Measurements from ENCODE around the gene MAPKAP1. TPM values are rescaled to one million over a fixed set of nuclear protein-coding genes. Genes with fewer than 3 reads are reported as not detected.

Gene MAPKAP1
- total and polyA plus RNA-seq, 9 of the 15 experiments (the other 6 are each of a cell fraction or from before 2014, with no cell fraction given) = 2.6 to 82.1 (median 61.1) TPM

- H3K9me1 ChIP-seq (ENCODE audit: control insufficient read depth, insufficient read depth, low read length) = no peaks in the 10 kb centered on the region
- no peak for DNase-seq (ENCODE audit: extremely low read depth in 1 of 4, low spot score in 3 of 4)
- no peak overlapping the region for H3K4me2 ChIP-seq (ENCODE audit: insufficient read depth, low read length)
- ATAC-seq = no peak
- TF ChIP-seq PPARD (CRISPR knock-in tag; IDR thresholded peaks at IDR 0.05) (no peak), ZNF121 (CRISPR knock-in tag; conservative IDR thresholded peaks at IDR 0.05) (peak; percentile 58; the same call in 1 of the 2 replicates)
- CTCF ChIA-PET (ENCODE audit: low intra/inter-chr PET ratio) = no interaction called here
- in situ Hi-C loops (cut with MboI) (loop anchor here (5.0 kb wide), 1 partner anchor 819 kb away; no protein-coding TSS in a partner anchor), intact Hi-C loops (cut with micrococcal nuclease) (no loop called here)
- no peaks in the 10 kb centered on the region for H3K36me3 ChIP-seq (ENCODE audit: control insufficient read depth, insufficient read depth, low read length)
- H3K9ac ChIP-seq (ENCODE audit: insufficient read depth in 1 of 2, low read depth in 2 of 2, low read length in 2 of 2) = no peak overlapping the region
- H3K27me3 ChIP-seq (ENCODE audit: control insufficient read depth in 2 of 2, insufficient read depth in 2 of 2, low read length in 2 of 2) = no peaks in the 10 kb centered on the region; a peak in 1 of 5 replicates
- peaks cover 4% of the 10 kb centered on the region; the same call in 1 of the 2 replicates for H3K9me3 ChIP-seq (replicated peaks; ENCODE audit: control insufficient read depth, insufficient read depth, low read depth, low read length)
- POLR2A ChIA-PET = interaction anchor here (1.1 kb wide), 1 partner anchor 10 kb away, joined by 5 read pairs; no protein-coding TSS in a partner anchor
- no peak overlapping the region for H3K27ac ChIP-seq (ENCODE audit: extremely low read depth, low read depth, low read length)
- H3K79me2 ChIP-seq (ENCODE audit: control insufficient read depth, insufficient read depth, low read length) = no peaks in the 10 kb centered on the region; the same call in 2 of the 3 replicates
- peaks cover 6 to 37% of the 10 kb centered on the region in 2 experiments; a peak in 4 of 5 replicates for H3K4me1 ChIP-seq (replicated peaks in 1 of 2; ENCODE audit: control insufficient read depth in 2 of 2, insufficient read depth in 2 of 2, low read length in 2 of 2)
- BruUV-seq (replicated peaks) = no TSS peak
- no peak overlapping the region for H3K4me3 ChIP-seq
- WGBS (ENCODE audit: insufficient coverage, low coverage, missing lambda C conversion rate) = 38% methylated on average over 8 of the region's 8 CpGs
- FAIRE-seq = no peak
- H2AFZ ChIP-seq (ENCODE audit: low read depth, low read length) = no peak overlapping the region
- no peaks in the 10 kb centered on the region for H4K20me1 ChIP-seq (replicated peaks; ENCODE audit: control insufficient read depth, insufficient read depth, low read length)
Observed at GRCh38 chr9:125413579-125413978, 293.4 kb downstream of the MAPKAP1 start.

- no peak overlapping the region for H3K27ac ChIP-seq (ENCODE audit: extremely low read depth, low read depth, low read length)
- no peak overlapping the region for H3K4me3 ChIP-seq
- WGBS (ENCODE audit: insufficient coverage, low coverage, missing lambda C conversion rate) = 40% methylated on average over 9 of the region's 10 CpGs
- H3K79me2 ChIP-seq (ENCODE audit: control insufficient read depth, insufficient read depth, low read length) = no peaks in the 10 kb centered on the region; the same call in 2 of the 3 replicates
- no peak for FAIRE-seq
- intact Hi-C loops (cut with micrococcal nuclease) (no loop called here), in situ Hi-C loops (cut with MboI) (loop anchor here (5.0 kb wide), 1 partner anchor 820 kb away; no protein-coding TSS in a partner anchor)
- H3K36me3 ChIP-seq (ENCODE audit: control insufficient read depth, insufficient read depth, low read length) = no peaks in the 10 kb centered on the region
- no TSS peak for BruUV-seq (replicated peaks)
- H3K4me1 ChIP-seq (replicated peaks in 1 of 2; ENCODE audit: control insufficient read depth in 2 of 2, insufficient read depth in 2 of 2, low read length in 2 of 2) = peaks cover 6 to 51% of the 10 kb centered on the region in 2 experiments; a peak in 4 of 5 replicates
- no peak for ATAC-seq
- H3K27me3 ChIP-seq (ENCODE audit: control insufficient read depth in 2 of 2, insufficient read depth in 2 of 2, low read length in 2 of 2) = no peaks in the 10 kb centered on the region; a peak in 1 of 5 replicates
- peaks cover 4% of the 10 kb centered on the region; the same call in 1 of the 2 replicates for H3K9me3 ChIP-seq (replicated peaks; ENCODE audit: control insufficient read depth, insufficient read depth, low read depth, low read length)
- ChIA-PET POLR2A (interaction anchor here (0.5 to 1.1 kb wide), 3 partner anchors 11 to 1080 kb away, joined by 3 to 5 read pairs (median 3); no protein-coding TSS in a partner anchor), CTCF (ENCODE audit: low intra/inter-chr PET ratio) (no interaction called here)
- no peaks in the 10 kb centered on the region for H4K20me1 ChIP-seq (replicated peaks; ENCODE audit: control insufficient read depth, insufficient read depth, low read length)
- no peak overlapping the region for H3K4me2 ChIP-seq (ENCODE audit: insufficient read depth, low read length)
- H3K9ac ChIP-seq (ENCODE audit: insufficient read depth in 1 of 2, low read depth in 2 of 2, low read length in 2 of 2) = peak overlapping the region in 1 of 2 experiments; percentile 55; a peak in 2 of 4 replicates
- no peaks in the 10 kb centered on the region for H3K9me1 ChIP-seq (ENCODE audit: control insufficient read depth, insufficient read depth, low read length)
- H2AFZ ChIP-seq (ENCODE audit: low read depth, low read length) = no peak overlapping the region
- DNase-seq (ENCODE audit: extremely low read depth in 1 of 4, low spot score in 3 of 4) = no peak
- TF ChIP-seq ZKSCAN1 (IDR thresholded peaks at IDR 0.05; ENCODE audit: low read depth, low read length) = no peak
- TF ChIP-seq SRSF7 (optimal IDR thresholded peaks at IDR 0.05; ENCODE audit: low read depth, low read length) = no peak
- TF ChIP-seq PKNOX1 (IDR thresholded peaks at IDR 0.05) = no peak
- TF ChIP-seq ZNF586 (CRISPR knock-in tag; conservative IDR thresholded peaks at IDR 0.05) = no peak
- no peak for TF ChIP-seq PBX2 (CRISPR knock-in tag; IDR thresholded peaks at IDR 0.05; ENCODE audit: low read depth)
- TF ChIP-seq PBX2 (tag; conservative IDR thresholded peaks at IDR 0.05; ENCODE audit: low read depth) = no peak
- TF ChIP-seq E2F1 (CRISPR knock-in tag; IDR thresholded peaks at IDR 0.05) = no peak
Observed at GRCh38 chr9:125412166-125412565, 294.8 kb downstream of the MAPKAP1 start.

All from K562 (cell line).